Osteoblast (primary cell): ENCODE data around the gene LRP1. TPM values are rescaled to one million over a fixed set of nuclear protein-coding genes. Genes with fewer than 3 reads are reported as not detected.

Experiments used
- DNase-seq: peaks from one replicate; pipeline ENCODE4 v3.0.0; 2011; ENCODE audit warnings: low spot score, mixed read lengths; ENCODE audit not compliant: insufficient read length; ENCODE audit errors: missing footprints
- H2AFZ ChIP-seq: 2 replicates; pipeline ENCODE4 v1.6.0; 2011; ENCODE audit warnings: mild to moderate bottlenecking, low read length
- H3K27ac ChIP-seq: 2 replicates; pipeline ENCODE4 v1.5.1; 2011; ENCODE audit warnings: mild to moderate bottlenecking, low read depth, low read length, moderate library complexity
- H3K27me3 ChIP-seq: 2 replicates; pipeline ENCODE4 v1.6.0; 2012; ENCODE audit warnings: mild to moderate bottlenecking, control low read depth, inconsistent platforms, low read length, moderate library complexity; ENCODE audit not compliant: insufficient read depth
- H3K36me3 ChIP-seq: 2 replicates; pipeline ENCODE4 v1.5.1; 2011; ENCODE audit warnings: mild to moderate bottlenecking, low read length, control low read depth, moderate library complexity; ENCODE audit not compliant: insufficient read depth
- H3K4me1 ChIP-seq: 2 replicates; pipeline ENCODE4 v1.5.1; 2011; ENCODE audit warnings: mild to moderate bottlenecking, low read length, control low read depth, moderate library complexity; ENCODE audit not compliant: insufficient read depth
- H3K4me2 ChIP-seq: 2 replicates; pipeline ENCODE4 v1.6.0; 2011; ENCODE audit warnings: mild to moderate bottlenecking, low read length; ENCODE audit not compliant: insufficient read depth
- H3K4me3 ChIP-seq: fragments of 200-600 bp; sonication (generic); 3 replicates; pipeline ENCODE4 v1.5.1; 2012; ENCODE audit warnings: mild to moderate bottlenecking, low read length, inconsistent platforms; ENCODE audit not compliant: insufficient read depth
- H3K79me2 ChIP-seq: 2 replicates; pipeline ENCODE4 v1.6.0; 2012; ENCODE audit warnings: mild to moderate bottlenecking, low read length, control low read depth, inconsistent platforms; ENCODE audit not compliant: insufficient read depth
- H3K9me3 ChIP-seq: 2 replicates; pipeline ENCODE4 v1.5.1; 2011; ENCODE audit warnings: low read depth, low read length, control low read depth
- H4K20me1 ChIP-seq: 2 replicates; pipeline ENCODE4 v1.6.0; 2012; ENCODE audit warnings: mild to moderate bottlenecking, low read length, control low read depth; ENCODE audit not compliant: insufficient read depth
- CTCF ChIP-seq: IDR thresholded peaks from 2 replicates; pipeline ENCODE4 v1.5.1; 2011; ENCODE audit warnings: mild to moderate bottlenecking, low read depth, low read length, moderate library complexity; ENCODE audit errors: extremely low read depth
- total RNA-seq: library from RNA; depleted of rRNA; stranded (reverse); fragments of >200 nt; gene quantifications from 2 replicates; pipeline ENCODE4 v1.2.3, GENCODE V29; 2012

The LRP1 gene
- total RNA-seq, 1 donor, result 744 TPM

GRCh38 chr12:57098546-57098945, 29.7 kb upstream of the LRP1 start:
- no peak overlapping the region for H3K4me3 ChIP-seq
- peaks cover 66% of the 10 kb centered on the region for H3K36me3 ChIP-seq
- peaks cover 12% of the 10 kb centered on the region for H4K20me1 ChIP-seq
- H3K79me2 ChIP-seq, result peaks cover 3% of the 10 kb centered on the region
- no peak for TF ChIP-seq CTCF
- peak overlapping the region; percentile 10 for H3K27ac ChIP-seq
- no peaks in the 10 kb centered on the region for H3K27me3 ChIP-seq
- H3K4me1 ChIP-seq, result peaks cover 30% of the 10 kb centered on the region
- H3K4me2 ChIP-seq, result no peak overlapping the region
- DNase-seq, result peak; percentile 15
- no peaks in the 10 kb centered on the region for H3K9me3 ChIP-seq
- H2AFZ ChIP-seq, result no peak overlapping the region

- Histone ChIP-seq H3K9me3 (no peaks in the 10 kb centered on the region), H3K4me2 (no peak overlapping the region), H4K20me1 (peaks cover 9% of the 10 kb centered on the region), H3K27ac (peak overlapping the region; percentile 10), H3K36me3 (peaks cover 69% of the 10 kb centered on the region), H3K79me2 (no peaks in the 10 kb centered on the region), H3K4me1 (peaks cover 25% of the 10 kb centered on the region), H3K27me3 (no peaks in the 10 kb centered on the region), H3K4me3 (no peak overlapping the region), H2AFZ (no peak overlapping the region)
- peak; percentile 70 for DNase-seq
- TF ChIP-seq CTCF, result no peak
Observed at GRCh38 chr12:57099047-57099714, 29.1 kb upstream of the LRP1 start.

DNA sequence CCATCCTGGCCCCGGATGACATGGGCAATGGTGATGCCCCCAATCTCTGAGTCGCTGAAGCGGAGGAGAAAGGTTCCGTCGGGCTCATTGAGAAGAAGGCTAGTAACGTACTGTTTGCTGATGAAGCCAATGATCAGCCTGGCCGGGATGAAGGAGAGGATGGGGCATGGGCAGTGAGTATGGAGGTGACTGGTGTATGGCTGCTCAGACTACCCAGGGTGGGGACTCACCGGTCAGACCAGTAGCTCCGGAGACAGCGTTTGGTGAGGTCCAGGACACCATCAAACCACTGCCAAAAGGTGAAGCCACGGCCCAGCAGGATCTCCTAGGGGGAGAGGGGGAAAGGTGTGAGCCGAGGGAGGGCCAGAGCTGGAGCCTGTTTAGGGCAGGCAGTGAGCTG, 28.5 kb upstream of the LRP1 start:
- peaks cover 19% of the 10 kb centered on the region for H3K4me1 ChIP-seq
- peak; percentile 0 for DNase-seq
- H3K4me2 ChIP-seq, result no peak overlapping the region
- H3K27ac ChIP-seq, result no peak overlapping the region
- H3K36me3 ChIP-seq, result peaks cover 69% of the 10 kb centered on the region
- TF ChIP-seq CTCF, result no peak
- no peak overlapping the region for H3K4me3 ChIP-seq
- no peak overlapping the region for H2AFZ ChIP-seq
- H3K9me3 ChIP-seq, result no peaks in the 10 kb centered on the region
- peaks cover 5% of the 10 kb centered on the region for H4K20me1 ChIP-seq
- no peaks in the 10 kb centered on the region for H3K27me3 ChIP-seq
- H3K79me2 ChIP-seq, result no peaks in the 10 kb centered on the region

DNA sequence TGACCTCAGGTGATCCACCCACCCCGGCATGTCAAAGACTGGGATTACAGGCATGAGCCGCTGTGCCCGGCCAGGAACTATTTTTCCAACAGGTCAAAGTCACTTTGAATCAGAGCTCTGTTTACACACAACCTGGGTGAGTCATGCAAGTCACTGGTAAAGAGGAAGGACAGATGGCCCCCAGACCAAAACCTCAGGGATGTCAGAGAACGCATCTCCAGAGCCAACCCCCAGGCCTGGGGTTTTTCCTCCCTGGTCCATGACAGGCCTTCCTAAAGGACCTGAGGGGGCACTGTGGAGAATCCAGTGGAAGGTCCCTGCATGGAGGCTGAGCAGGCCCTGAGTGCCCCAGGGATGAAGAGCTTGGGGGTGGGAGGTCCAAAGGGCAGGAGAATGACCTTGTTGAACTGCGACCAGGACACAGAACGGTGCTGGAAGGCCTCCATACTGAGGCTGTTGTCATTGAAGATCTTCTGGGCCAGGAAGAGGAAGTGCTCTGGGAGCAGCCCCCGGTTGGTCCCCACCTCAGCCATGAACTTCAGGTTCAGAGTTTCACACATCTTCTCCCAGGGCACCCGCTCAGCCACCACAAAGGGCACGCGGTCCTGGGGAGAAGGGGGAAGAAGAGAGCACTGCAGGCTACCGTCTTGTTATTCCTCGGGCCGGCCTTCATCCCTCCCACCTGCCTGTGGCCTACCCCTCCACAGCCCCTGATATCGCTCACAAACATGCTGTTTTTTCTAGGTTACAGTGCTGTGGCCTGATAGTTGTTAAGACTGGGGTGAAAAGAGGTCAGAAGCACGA, 26.2 kb upstream of the LRP1 start:
- Histone ChIP-seq H4K20me1 (peaks cover 10% of the 10 kb centered on the region), H3K27me3 (no peaks in the 10 kb centered on the region), H3K4me3 (no peak overlapping the region), H3K36me3 (peaks cover 66% of the 10 kb centered on the region), H3K4me1 (peaks cover 16% of the 10 kb centered on the region), H3K79me2 (peaks cover 6% of the 10 kb centered on the region), H3K27ac (peak overlapping the region; percentile 28), H3K4me2 (no peak overlapping the region), H2AFZ (no peak overlapping the region), H3K9me3 (no peaks in the 10 kb centered on the region)
- DNase-seq, result peak; percentile 60
- no peak for TF ChIP-seq CTCF
